HEK293T (cell line): ENCODE measurements around the gene AMBP.

Experiments used
- CTCF ChIA-PET: fragments of 350-600 bp; formaldehyde crosslinking; extraction: SDS; loops from one replicate; lab custom pipeline; 2021; ENCODE audit warnings: antibody characterized with exemption, inconsistent platforms; lab: Yijun Ruan, JAX
- POLR2A ChIA-PET: fragments of 350-600 bp; formaldehyde crosslinking; extraction: SDS; loops from one replicate; lab custom pipeline; 2020; ENCODE audit warnings: antibody characterized with exemption, inconsistent platforms; lab: Yijun Ruan, JAX
- DNase-seq: peaks from one replicate; pipeline ENCODE4 v3.0.0; 2012; ENCODE audit warnings: mixed read lengths; ENCODE audit errors: extremely low spot score
- ARNT ChIP-seq: fragments of 450-650 bp; IDR thresholded peaks from 2 replicates; pipeline ENCODE4 v1.6.1; 2017; ENCODE audit warnings: mild to moderate bottlenecking
- BHLHE40 ChIP-seq: fragments of 450-650 bp; IDR thresholded peaks from 2 replicates; pipeline ENCODE4 v1.6.1; 2016; ENCODE audit warnings: mild to moderate bottlenecking, moderate library complexity, borderline replicate concordance
- CTBP1 ChIP-seq: fragments of 450-650 bp; IDR thresholded peaks from 2 replicates; pipeline ENCODE4 v1.6.1; 2016; ENCODE audit warnings: borderline replicate concordance
- ELF4 ChIP-seq: fragments of 450-650 bp; IDR thresholded peaks from 2 replicates; pipeline ENCODE4 v1.6.1; 2017; ENCODE audit warnings: antibody characterized with exemption
- FOXA1 ChIP-seq: fragments of 450-650 bp; IDR thresholded peaks from 2 replicates; pipeline ENCODE4 v1.6.1; 2016; ENCODE audit warnings: mild to moderate bottlenecking
- FOXK2 ChIP-seq: fragments of 450-650 bp; IDR thresholded peaks from 2 replicates; pipeline ENCODE4 v1.6.1; 2016; ENCODE audit warnings: mild to moderate bottlenecking
- FOXM1 ChIP-seq: fragments of 450-650 bp; IDR thresholded peaks from 2 replicates; pipeline ENCODE4 v1.6.1; 2017; ENCODE audit warnings: mild to moderate bottlenecking, borderline replicate concordance
- HDGF ChIP-seq: fragments of 450-650 bp; IDR thresholded peaks from 2 replicates; pipeline ENCODE4 v1.6.1; 2017; ENCODE audit warnings: antibody characterized with exemption, borderline replicate concordance
- L3MBTL2 ChIP-seq: fragments of 450-650 bp; conservative IDR thresholded peaks from 2 replicates; pipeline ENCODE4 v1.6.1; 2016; ENCODE audit warnings: mild to moderate bottlenecking
- LEF1 ChIP-seq: fragments of 450-650 bp; IDR thresholded peaks from 2 replicates; pipeline ENCODE4 v1.6.1; 2017; ENCODE audit warnings: mild to moderate bottlenecking, borderline replicate concordance
- NFRKB ChIP-seq: fragments of 450-650 bp; IDR thresholded peaks from 2 replicates; pipeline ENCODE4 v1.6.1; 2016; ENCODE audit warnings: mild to moderate bottlenecking, moderate library complexity
- SP1 ChIP-seq: fragments of 450-650 bp; IDR thresholded peaks from 2 replicates; pipeline ENCODE4 v1.6.1; 2017
- SUZ12 ChIP-seq: fragments of 450-650 bp; IDR thresholded peaks from 2 replicates; pipeline ENCODE4 v1.6.1; 2016; ENCODE audit warnings: mild to moderate bottlenecking
- TARDBP ChIP-seq: fragments of 450-650 bp; IDR thresholded peaks from 2 replicates; pipeline ENCODE4 v1.6.1; 2016
- ZNF384 ChIP-seq: fragments of 450-650 bp; IDR thresholded peaks from 2 replicates; pipeline ENCODE4 v1.6.1; 2016
- TF ChIP-seq, protein P1 (sequence below): fragments of 450-650 bp; IDR thresholded peaks from 2 replicates; pipeline ENCODE4 v1.6.1; 2016

The AMBP gene

DNA sequence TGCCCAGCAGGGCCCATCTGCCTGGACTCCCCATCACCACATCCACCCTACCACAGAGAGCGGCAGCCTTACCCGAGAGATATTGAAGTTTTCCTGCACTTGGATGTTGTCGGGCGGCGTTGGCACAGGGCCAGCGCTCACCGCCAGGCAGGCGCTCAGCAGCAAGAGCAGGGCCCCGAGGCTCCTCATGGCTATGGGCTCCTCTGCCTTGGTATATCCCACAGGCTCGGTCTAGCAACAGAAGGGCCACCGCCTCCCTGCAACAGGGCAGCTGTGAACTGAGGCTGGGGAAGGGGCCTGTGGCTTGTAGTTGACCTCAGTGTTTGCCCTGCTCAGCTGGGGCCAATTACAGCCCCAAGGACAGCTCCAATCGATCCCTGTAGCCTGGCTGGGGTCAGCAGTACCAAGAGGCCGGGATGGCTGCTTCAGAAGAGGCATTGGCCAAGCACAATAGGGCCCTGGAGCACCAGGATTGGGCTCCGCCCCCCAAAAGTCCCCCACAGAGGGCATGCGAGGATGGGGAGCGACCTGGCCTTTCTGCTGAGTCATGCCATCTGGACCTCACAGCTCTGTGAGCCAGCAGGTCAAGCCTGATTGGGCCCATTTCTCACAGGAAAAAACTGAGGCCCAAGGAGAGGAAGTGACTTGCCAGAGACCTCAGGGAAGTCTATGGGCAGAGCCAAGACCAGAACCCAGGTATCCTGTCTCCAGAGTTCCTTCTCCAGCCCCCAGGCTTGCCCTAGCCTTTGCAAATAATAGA lies at the start of gene AMBP:
Gene AMBP, minus strand, starts transcription at position 280 of the 760 bp plus-strand sequence. Its CDS starts 91 bp downstream, at position 189.
- ChIA-PET CTCF (interaction anchor here (1.8 kb wide), 1 partner anchor 18 kb away, joined by 3 read pairs; no protein-coding TSS in a partner anchor), POLR2A (no interaction called here)
- no peak for DNase-seq

DNA sequence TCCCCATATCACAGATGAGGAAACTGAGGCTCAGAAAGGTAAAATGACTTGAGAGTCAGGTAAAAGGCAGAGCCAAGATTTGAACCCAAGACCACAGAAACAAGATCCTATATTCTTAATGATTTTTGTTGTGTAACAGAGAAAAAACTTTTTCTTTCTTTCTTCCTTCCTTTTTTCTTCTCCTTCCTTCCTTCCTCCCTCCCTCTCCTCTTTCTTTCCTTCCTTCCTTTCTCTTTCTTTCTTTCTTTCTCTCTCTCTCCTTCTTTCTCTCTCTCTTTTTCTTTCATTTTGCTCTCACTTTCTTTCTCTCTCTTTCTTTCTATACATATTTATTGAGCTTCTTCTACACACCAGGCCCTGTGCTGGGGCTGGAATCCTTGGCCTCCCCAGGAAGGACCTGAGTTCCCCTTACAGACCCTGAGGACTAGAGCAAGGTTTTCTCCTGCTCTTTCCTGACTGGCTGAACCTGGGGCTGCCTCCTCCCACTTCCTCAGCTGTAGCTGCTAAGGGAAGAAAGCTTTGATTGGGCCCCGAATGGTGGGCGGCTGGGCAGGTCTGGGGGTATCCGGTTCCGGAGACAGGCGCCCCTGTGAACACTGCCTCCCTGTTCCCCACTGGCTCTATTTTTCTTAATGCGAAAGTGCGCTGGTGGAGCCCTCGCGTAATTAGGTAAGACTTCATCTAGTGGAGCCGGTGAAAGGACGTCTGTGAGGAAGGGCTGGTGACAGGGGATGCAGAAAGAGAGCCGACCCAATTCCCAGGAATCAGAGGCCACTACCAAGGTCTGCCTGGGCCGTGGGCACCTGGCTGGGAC lies 48.4 kb upstream of the AMBP start:
- no peak for DNase-seq
- POLR2A ChIA-PET, result no interaction called here
- TF ChIP-seq, protein P1, sequence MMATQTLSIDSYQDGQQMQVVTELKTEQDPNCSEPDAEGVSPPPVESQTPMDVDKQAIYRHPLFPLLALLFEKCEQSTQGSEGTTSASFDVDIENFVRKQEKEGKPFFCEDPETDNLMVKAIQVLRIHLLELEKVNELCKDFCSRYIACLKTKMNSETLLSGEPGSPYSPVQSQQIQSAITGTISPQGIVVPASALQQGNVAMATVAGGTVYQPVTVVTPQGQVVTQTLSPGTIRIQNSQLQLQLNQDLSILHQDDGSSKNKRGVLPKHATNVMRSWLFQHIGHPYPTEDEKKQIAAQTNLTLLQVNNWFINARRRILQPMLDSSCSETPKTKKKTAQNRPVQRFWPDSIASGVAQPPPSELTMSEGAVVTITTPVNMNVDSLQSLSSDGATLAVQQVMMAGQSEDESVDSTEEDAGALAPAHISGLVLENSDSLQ, result no peak
- TF ChIP-seq FOXA1 (no peak), NFRKB (no peak), ZNF384 (no peak), ARNT (no peak), HDGF (no peak), SP1 (no peak), L3MBTL2 (no peak), FOXM1 (no peak), TARDBP (no peak), BHLHE40 (no peak), FOXK2 (no peak), LEF1 (no peak), CTBP1 (no peak)
- CTCF ChIA-PET, result interaction anchor here (1.3 kb wide), 1 partner anchor 19 kb away, joined by 5 read pairs; no protein-coding TSS in a partner anchor

More for the DNA sequence above, at the start of gene AMBP:
- no peak for TF ChIP-seq SUZ12

DNA sequence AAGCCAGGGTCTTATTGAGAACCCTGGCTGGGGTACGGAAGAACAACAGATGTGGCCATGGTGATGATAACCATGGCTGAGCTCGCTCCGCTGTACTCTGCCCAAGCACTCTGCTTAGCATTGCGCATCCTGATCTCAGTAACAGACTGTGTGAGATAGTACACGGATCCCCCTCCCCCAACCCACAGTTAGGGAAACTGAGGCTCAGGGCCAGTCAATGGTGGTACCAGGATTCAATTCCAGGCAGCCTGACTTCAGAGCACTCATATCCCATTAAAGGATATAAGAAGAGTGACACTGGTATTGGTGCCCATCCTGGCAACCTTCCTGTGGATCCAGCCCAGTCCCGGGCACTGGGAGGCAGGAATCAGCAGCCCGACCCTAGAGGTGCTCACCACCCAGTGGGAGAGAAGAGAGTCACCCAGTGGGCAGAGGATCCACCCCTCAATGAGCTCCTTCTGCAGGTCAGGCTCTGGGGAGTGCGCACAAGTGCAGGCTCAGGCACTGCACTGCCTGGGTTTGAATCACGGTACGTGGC lies 47.4 kb upstream of the AMBP start:
- TF ChIP-seq FOXM1, result no peak
- no peak for TF ChIP-seq FOXA1
- no peak for TF ChIP-seq L3MBTL2
- TF ChIP-seq FOXK2, result no peak
- DNase-seq, result no peak
- ChIA-PET POLR2A (no interaction called here), CTCF (interaction anchor here (0.6 to 1.3 kb wide), 2 partner anchors 18 to 20 kb away, joined by 3 to 5 read pairs; no protein-coding TSS in a partner anchor)

DNA sequence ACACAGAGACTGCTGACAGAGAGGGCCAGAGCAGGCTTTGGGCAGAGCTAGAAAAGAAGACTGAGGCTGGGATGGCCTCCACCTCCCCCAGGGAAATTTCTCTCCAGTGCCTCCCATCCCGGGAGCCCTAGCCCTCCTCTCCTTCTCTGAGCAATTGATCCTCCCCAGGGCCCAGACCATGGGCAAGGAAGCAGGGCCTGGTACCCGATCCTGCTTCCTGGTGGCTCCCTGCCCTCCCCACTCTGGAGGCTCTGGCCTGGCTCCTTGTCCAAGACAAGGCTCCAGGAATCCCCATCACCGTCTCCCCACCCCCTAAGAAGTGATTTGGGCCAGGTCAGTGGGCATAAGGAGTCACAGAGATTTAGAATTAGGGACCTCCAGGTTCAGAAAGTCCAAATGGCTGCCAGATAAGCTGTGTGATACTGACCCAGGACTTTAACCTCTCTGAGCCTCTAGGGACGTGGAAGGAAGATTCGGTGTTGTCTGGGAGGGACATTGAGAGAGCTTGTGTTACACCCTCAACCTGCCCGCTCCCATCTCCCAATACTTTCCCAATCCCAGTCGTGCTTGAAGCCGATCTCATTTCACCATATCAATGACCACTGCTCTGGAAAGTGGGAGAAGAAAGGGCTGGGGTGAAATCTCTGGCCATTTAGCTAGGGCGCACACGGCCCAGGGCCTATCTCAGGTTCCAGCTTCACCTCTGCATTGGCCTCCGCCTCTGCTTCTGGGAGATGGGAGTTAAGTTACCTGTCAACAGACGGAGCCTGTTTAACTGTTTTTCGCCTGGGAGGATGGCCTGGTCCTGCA lies 46.8 kb upstream of the AMBP start:
- ChIA-PET POLR2A (no interaction called here), CTCF (interaction anchor here (0.6 to 1.3 kb wide), 2 partner anchors 17 to 20 kb away, joined by 3 to 5 read pairs; no protein-coding TSS in a partner anchor)
- DNase-seq, result no peak
- TF ChIP-seq ZNF384, result no peak
- TF ChIP-seq BHLHE40, result no peak
- no peak for TF ChIP-seq L3MBTL2
- no peak for TF ChIP-seq SUZ12
- TF ChIP-seq ELF4, result no peak
- TF ChIP-seq LEF1, result no peak
- TF ChIP-seq SP1, result no peak
- TF ChIP-seq NFRKB, result no peak
- TF ChIP-seq FOXM1, result no peak
- TF ChIP-seq, protein P1, result no peak
- TF ChIP-seq TARDBP, result no peak
- TF ChIP-seq FOXA1, result no peak
- TF ChIP-seq FOXK2, result no peak
- no peak for TF ChIP-seq HDGF
- no peak for TF ChIP-seq ARNT
- TF ChIP-seq CTBP1, result no peak

DNA sequence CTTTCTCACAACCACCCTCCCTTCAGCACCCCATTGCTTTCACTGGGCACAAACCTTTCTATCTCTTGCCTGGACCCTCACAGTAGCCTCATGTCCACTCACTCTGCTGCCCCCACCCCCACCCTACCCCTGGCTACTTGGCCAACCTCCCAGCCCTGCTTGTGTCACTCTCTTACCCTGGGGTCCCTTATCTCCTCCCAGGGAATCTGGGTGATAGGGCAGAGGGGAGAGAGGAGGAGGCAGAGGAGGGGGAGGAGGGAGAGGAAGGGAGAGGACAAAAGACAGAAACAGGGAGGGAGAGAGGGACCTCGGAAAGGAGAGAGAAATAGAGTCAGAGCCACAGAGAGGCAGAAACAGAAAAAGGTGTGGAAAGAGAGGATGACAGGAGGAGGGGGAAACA lies 46.0 kb upstream of the AMBP start:
- POLR2A ChIA-PET, result no interaction called here
- no peak for DNase-seq
- CTCF ChIA-PET, result interaction anchor here (1.3 kb wide), 1 partner anchor 28 kb away, joined by 3 read pairs; no protein-coding TSS in a partner anchor
- no peak for TF ChIP-seq HDGF
- TF ChIP-seq ZNF384, result no peak
- no peak for TF ChIP-seq CTBP1
- TF ChIP-seq, protein P1, result no peak
- TF ChIP-seq SUZ12, result no peak
- TF ChIP-seq LEF1, result no peak
